ENCODE results near the gene ADGRV1.

- no peak for TF ChIP-seq CTCF (IDR thresholded peaks at IDR 0.05; ENCODE audit: insufficient read depth, low read length)
- no peak for TF ChIP-seq POLR2AphosphoS5 (IDR thresholded peaks at IDR 0.05; ENCODE audit: low read depth)
- no peak for TF ChIP-seq SPI1 (IDR thresholded peaks at IDR 0.05; ENCODE audit: borderline replicate concordance, low read depth)
- TF ChIP-seq, protein P1, sequence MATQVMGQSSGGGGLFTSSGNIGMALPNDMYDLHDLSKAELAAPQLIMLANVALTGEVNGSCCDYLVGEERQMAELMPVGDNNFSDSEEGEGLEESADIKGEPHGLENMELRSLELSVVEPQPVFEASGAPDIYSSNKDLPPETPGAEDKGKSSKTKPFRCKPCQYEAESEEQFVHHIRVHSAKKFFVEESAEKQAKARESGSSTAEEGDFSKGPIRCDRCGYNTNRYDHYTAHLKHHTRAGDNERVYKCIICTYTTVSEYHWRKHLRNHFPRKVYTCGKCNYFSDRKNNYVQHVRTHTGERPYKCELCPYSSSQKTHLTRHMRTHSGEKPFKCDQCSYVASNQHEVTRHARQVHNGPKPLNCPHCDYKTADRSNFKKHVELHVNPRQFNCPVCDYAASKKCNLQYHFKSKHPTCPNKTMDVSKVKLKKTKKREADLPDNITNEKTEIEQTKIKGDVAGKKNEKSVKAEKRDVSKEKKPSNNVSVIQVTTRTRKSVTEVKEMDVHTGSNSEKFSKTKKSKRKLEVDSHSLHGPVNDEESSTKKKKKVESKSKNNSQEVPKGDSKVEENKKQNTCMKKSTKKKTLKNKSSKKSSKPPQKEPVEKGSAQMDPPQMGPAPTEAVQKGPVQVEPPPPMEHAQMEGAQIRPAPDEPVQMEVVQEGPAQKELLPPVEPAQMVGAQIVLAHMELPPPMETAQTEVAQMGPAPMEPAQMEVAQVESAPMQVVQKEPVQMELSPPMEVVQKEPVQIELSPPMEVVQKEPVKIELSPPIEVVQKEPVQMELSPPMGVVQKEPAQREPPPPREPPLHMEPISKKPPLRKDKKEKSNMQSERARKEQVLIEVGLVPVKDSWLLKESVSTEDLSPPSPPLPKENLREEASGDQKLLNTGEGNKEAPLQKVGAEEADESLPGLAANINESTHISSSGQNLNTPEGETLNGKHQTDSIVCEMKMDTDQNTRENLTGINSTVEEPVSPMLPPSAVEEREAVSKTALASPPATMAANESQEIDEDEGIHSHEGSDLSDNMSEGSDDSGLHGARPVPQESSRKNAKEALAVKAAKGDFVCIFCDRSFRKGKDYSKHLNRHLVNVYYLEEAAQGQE (IDR thresholded peaks at IDR 0.05; ENCODE audit: insufficient replicate concordance, low read depth) = no peak
- TF ChIP-seq GABPA (IDR thresholded peaks at IDR 0.05; ENCODE audit: low read depth) = no peak
These were observed 245.3 kb downstream of the ADGRV1 start for GRCh38 chr5:90803876-90804275.

Measured in HL-60 (cell line).